HL-60 (cell line): ENCODE measurements around the gene KRTAP20-4.

ENCODE experiments used
- GABPA ChIP-seq: IDR thresholded peaks from 2 replicates; pipeline ENCODE4 v1.6.1; 2012; ENCODE audit warnings: low read depth
- TF ChIP-seq, protein P1 (sequence below): IDR thresholded peaks from one replicate; pipeline ENCODE4 v1.5.1; 2011; ENCODE audit warnings: low read length, control low read depth, inconsistent platforms; ENCODE audit not compliant: insufficient read depth

DNA sequence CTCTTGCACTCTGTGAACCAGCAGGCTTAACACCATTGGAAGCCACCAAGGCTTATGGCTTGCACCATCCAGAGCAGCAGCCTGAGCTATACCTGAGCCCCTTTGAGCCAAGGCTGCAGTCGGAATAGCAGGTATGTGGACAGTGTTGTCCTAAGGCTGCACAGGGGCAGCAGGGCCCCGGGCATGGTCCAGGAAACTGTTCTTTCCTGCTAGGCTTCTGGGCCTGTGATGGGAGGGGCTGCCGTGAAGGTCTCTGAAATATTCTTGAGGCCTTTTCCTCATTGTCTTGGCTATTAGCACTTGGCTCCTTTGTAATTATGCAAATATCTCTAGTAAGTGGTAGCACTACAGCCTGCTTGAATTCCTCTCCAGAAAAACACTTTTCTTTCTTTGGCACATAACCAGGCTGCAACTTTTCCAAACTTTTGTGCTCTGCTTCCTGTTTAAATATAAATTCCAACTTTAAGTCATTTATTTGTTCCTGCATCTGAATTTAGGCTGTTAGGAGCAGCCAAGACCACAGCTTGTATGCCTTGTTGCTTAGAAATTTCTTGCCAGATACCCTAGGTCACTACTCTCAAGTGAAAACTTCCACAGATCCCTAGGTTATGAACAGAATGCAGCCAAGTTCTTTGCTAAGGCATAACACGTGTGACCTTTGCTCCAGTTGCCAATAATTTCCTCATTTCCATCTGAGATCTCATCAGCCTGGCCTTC lies 5.2 kb downstream of the KRTAP20-4 start:
- TF ChIP-seq, protein P1, sequence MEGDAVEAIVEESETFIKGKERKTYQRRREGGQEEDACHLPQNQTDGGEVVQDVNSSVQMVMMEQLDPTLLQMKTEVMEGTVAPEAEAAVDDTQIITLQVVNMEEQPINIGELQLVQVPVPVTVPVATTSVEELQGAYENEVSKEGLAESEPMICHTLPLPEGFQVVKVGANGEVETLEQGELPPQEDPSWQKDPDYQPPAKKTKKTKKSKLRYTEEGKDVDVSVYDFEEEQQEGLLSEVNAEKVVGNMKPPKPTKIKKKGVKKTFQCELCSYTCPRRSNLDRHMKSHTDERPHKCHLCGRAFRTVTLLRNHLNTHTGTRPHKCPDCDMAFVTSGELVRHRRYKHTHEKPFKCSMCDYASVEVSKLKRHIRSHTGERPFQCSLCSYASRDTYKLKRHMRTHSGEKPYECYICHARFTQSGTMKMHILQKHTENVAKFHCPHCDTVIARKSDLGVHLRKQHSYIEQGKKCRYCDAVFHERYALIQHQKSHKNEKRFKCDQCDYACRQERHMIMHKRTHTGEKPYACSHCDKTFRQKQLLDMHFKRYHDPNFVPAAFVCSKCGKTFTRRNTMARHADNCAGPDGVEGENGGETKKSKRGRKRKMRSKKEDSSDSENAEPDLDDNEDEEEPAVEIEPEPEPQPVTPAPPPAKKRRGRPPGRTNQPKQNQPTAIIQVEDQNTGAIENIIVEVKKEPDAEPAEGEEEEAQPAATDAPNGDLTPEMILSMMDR, result no peak
- no peak for TF ChIP-seq GABPA
